ENCODE data around the gene IL1A. TPM values are rescaled to one million over a fixed set of nuclear protein-coding genes. Genes with fewer than 3 reads are reported as not detected.

The IL1A gene
- total RNA-seq, 1 experiment from 2014 or later = 6.3 TPM

DNA sequence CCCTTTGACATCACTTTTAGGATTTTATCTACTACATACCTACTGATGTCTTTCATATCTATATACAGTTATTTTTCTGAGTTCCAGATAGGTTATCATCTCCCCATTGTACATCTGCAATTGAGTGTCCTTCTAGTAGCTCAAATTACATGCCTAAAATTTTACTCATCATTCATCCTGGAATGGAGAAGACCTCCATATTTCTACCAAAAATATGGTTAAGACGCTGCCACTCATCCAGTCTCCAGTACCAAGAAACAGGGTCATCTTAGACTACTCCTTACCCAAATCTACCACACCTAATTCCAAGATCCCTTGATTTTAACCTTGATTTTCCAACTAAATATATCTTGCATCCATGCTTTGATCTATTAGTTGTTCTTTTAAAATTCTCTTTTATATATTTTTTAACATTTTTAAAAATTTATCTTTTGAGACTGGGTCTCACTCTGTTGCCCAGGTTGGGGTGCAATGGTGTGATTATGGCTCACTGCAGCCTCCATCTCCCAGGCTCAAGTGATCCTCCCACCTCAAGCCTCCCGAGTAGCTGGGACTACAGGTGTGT, 11.3 kb downstream of the IL1A start:
- ChIA-PET CTCF (no interaction called here), POLR2A (ENCODE audit: low non-redundant PET) (no interaction called here)
- Histone ChIP-seq H3K27ac (ENCODE audit: low read depth, low read length, poor library complexity, severe bottlenecking) (no peak overlapping the region), H3K4me3 (ENCODE audit: low read depth, low read length, poor library complexity, severe bottlenecking) (no peak overlapping the region), H3K27me3 (replicated peaks; ENCODE audit: insufficient read depth, low read depth, low read length, poor library complexity) (no peaks in the 10 kb centered on the region), H3K4me1 (ENCODE audit: insufficient read depth, low read length, poor library complexity, severe bottlenecking) (no peaks in the 10 kb centered on the region), H3K36me3 (ENCODE audit: insufficient read depth, low read length, poor library complexity, severe bottlenecking) (no peaks in the 10 kb centered on the region), H3K9me3 (ENCODE audit: low read depth, low read length, poor library complexity, severe bottlenecking) (no peaks in the 10 kb centered on the region)
- no peak for DNase-seq (ENCODE audit: low spot score)
- intact Hi-C loops (cut with micrococcal nuclease; ENCODE audit: unreplicated experiment) = no loop called here
- TF ChIP-seq CTCF (conservative IDR thresholded peaks at IDR 0.05; ENCODE audit: low read depth, low read length) = no peak
- TF ChIP-seq EZH2 (IDR thresholded peaks at IDR 0.05; ENCODE audit: borderline replicate concordance, low read depth, low read length, poor library complexity, severe bottlenecking) = no peak
- no TSS peak for BruUV-seq (replicated peaks)

GRCh38 chr2:112772322-112772721, 12.0 kb downstream of the IL1A start:
- BruUV-seq (replicated peaks) = no TSS peak
- no peaks in the 10 kb centered on the region for H3K36me3 ChIP-seq (ENCODE audit: insufficient read depth, low read length, poor library complexity, severe bottlenecking)
- no peak for DNase-seq (ENCODE audit: low spot score)
- no peaks in the 10 kb centered on the region for H3K27me3 ChIP-seq (replicated peaks; ENCODE audit: insufficient read depth, low read depth, low read length, poor library complexity)
- intact Hi-C loops (cut with micrococcal nuclease; ENCODE audit: unreplicated experiment) = no loop called here
- ChIA-PET CTCF (no interaction called here), POLR2A (ENCODE audit: low non-redundant PET) (no interaction called here)
- no peaks in the 10 kb centered on the region for H3K9me3 ChIP-seq (ENCODE audit: low read depth, low read length, poor library complexity, severe bottlenecking)
- no peak overlapping the region for H3K27ac ChIP-seq (ENCODE audit: low read depth, low read length, poor library complexity, severe bottlenecking)
- no peak overlapping the region for H3K4me3 ChIP-seq (ENCODE audit: low read depth, low read length, poor library complexity, severe bottlenecking)
- TF ChIP-seq EZH2 (IDR thresholded peaks at IDR 0.05; ENCODE audit: borderline replicate concordance, low read depth, low read length, poor library complexity, severe bottlenecking) (no peak), CTCF (conservative IDR thresholded peaks at IDR 0.05; ENCODE audit: low read depth, low read length) (no peak)
- no peaks in the 10 kb centered on the region for H3K4me1 ChIP-seq (ENCODE audit: insufficient read depth, low read length, poor library complexity, severe bottlenecking)

DNA sequence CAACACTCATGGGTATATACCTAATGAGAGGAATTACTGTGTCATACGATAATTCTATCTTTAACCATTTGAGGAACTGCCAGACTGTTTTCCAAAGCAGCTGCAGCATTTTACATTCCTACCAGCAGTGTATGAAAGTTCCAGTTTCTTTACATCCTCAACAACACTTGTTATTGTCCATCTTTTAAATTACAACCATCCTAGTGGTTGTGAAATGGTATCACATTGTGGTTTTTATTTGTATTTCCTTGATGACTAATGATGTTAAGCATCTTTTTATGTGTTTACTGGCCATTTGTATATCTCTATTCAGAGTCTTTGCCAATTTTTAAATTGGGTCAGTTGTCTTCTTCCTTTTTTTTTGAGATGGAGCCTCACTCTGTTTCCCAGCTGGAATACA, 15.9 kb downstream of the IL1A start:
- Histone ChIP-seq H3K9me3 (ENCODE audit: low read depth, low read length, poor library complexity, severe bottlenecking) (no peaks in the 10 kb centered on the region), H3K27me3 (replicated peaks; ENCODE audit: insufficient read depth, low read depth, low read length, poor library complexity) (no peaks in the 10 kb centered on the region), H3K4me1 (ENCODE audit: insufficient read depth, low read length, poor library complexity, severe bottlenecking) (peaks cover 3% of the 10 kb centered on the region), H3K4me3 (ENCODE audit: low read depth, low read length, poor library complexity, severe bottlenecking) (no peak overlapping the region), H3K27ac (ENCODE audit: low read depth, low read length, poor library complexity, severe bottlenecking) (no peak overlapping the region), H3K36me3 (ENCODE audit: insufficient read depth, low read length, poor library complexity, severe bottlenecking) (no peaks in the 10 kb centered on the region)
- intact Hi-C loops (cut with micrococcal nuclease; ENCODE audit: unreplicated experiment) = no loop called here
- no peak for TF ChIP-seq EZH2 (IDR thresholded peaks at IDR 0.05; ENCODE audit: borderline replicate concordance, low read depth, low read length, poor library complexity, severe bottlenecking)
- no peak for TF ChIP-seq CTCF (conservative IDR thresholded peaks at IDR 0.05; ENCODE audit: low read depth, low read length)
- CTCF ChIA-PET = no interaction called here
- no TSS peak for BruUV-seq (replicated peaks)
- DNase-seq (ENCODE audit: low spot score) = no peak
- POLR2A ChIA-PET (ENCODE audit: low non-redundant PET) = no interaction called here
